ENCODE results near the gene SLC13A3. TPM values are rescaled to one million over a fixed set of nuclear protein-coding genes. Genes with fewer than 3 reads are reported as not detected.

SLC13A3 gene
- total RNA-seq, 4 donors from 2014 or later: 0.20 to 2.8 (median 1.1) TPM

GRCh38 chr20:46599227-46599987 is 51.9 kb downstream of the SLC13A3 start:
- Histone ChIP-seq H3K27ac (no peak overlapping the region), H3K27me3 (no peaks in the 10 kb centered on the region), H3K9me3 (no peaks in the 10 kb centered on the region), H3K4me3 (no peak overlapping the region), H3K4me1 (no peaks in the 10 kb centered on the region), H3K36me3 (no peaks in the 10 kb centered on the region)
- in situ Hi-C loops (cut with MboI; ENCODE audit: low sequenced_read_pairs in 4 of 4): no loop called here
- intact Hi-C loops (cut with DNase I; ENCODE audit: low total_unique reads): no loop called here
- ATAC-seq (no peak), DNase-seq (no peak)
- TF ChIP-seq, protein P1, sequence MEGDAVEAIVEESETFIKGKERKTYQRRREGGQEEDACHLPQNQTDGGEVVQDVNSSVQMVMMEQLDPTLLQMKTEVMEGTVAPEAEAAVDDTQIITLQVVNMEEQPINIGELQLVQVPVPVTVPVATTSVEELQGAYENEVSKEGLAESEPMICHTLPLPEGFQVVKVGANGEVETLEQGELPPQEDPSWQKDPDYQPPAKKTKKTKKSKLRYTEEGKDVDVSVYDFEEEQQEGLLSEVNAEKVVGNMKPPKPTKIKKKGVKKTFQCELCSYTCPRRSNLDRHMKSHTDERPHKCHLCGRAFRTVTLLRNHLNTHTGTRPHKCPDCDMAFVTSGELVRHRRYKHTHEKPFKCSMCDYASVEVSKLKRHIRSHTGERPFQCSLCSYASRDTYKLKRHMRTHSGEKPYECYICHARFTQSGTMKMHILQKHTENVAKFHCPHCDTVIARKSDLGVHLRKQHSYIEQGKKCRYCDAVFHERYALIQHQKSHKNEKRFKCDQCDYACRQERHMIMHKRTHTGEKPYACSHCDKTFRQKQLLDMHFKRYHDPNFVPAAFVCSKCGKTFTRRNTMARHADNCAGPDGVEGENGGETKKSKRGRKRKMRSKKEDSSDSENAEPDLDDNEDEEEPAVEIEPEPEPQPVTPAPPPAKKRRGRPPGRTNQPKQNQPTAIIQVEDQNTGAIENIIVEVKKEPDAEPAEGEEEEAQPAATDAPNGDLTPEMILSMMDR (IDR thresholded peaks at IDR 0.05 in 4 of 5, conservative IDR thresholded peaks at IDR 0.05 in 1 of 5): no peak
- TF ChIP-seq POLR2A (IDR thresholded peaks at IDR 0.05): no peak

DNA sequence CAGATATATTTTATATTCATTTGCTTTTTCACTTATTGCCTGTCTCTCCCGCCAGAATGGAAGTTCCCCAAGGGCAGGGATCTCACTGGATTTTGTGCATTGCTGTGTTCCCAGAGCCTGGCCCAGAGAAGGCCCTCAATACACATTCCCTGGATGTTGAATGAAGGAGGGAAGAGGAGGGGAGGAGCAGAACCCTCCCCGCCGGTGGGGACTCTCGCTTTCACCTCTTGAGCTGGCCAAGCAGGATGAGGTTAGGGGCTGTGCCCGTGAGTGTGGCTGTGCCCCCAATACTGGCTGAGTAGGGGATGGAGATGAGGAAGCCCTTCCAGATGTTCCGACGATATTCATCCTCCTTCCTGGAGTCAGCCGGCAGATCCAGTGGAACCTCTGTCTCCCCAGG is 55.3 kb downstream of the SLC13A3 start:
- in situ Hi-C loops (cut with MboI; ENCODE audit: low sequenced_read_pairs in 4 of 4) (no loop called here), intact Hi-C loops (cut with DNase I; ENCODE audit: low total_unique reads) (no loop called here)
- no peak for TF ChIP-seq POLR2A (IDR thresholded peaks at IDR 0.05)
- TF ChIP-seq, protein P1 (IDR thresholded peaks at IDR 0.05 in 4 of 5, conservative IDR thresholded peaks at IDR 0.05 in 1 of 5): no peak
- Histone ChIP-seq H3K36me3 (no peaks in the 10 kb centered on the region), H3K4me1 (no peaks in the 10 kb centered on the region), H3K4me3 (no peak overlapping the region), H3K27me3 (no peaks in the 10 kb centered on the region), H3K9me3 (no peaks in the 10 kb centered on the region), H3K27ac (no peak overlapping the region)
- no peak for DNase-seq
- ATAC-seq: no peak

DNA sequence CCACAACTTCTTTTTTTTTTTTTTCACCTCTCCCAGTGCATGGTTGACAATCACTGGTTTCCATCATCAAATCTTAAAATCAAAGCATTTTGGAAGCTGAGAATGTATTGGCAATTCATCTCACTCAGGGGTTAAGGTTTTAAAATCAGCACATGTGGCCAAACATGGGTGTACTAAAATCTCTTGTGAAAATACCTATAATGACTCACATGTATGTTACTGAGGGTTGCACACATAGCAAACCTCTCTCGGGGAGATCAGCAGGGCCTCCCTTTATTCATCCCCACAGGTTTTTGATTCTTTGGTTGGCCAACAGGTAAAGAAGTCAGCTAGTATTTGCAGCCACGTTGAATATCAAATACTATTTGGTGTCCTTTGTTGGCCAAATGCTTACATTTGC is 56.5 kb downstream of the SLC13A3 start:
- intact Hi-C loops (cut with DNase I; ENCODE audit: low total_unique reads): no loop called here
- DNase-seq: no peak

DNA sequence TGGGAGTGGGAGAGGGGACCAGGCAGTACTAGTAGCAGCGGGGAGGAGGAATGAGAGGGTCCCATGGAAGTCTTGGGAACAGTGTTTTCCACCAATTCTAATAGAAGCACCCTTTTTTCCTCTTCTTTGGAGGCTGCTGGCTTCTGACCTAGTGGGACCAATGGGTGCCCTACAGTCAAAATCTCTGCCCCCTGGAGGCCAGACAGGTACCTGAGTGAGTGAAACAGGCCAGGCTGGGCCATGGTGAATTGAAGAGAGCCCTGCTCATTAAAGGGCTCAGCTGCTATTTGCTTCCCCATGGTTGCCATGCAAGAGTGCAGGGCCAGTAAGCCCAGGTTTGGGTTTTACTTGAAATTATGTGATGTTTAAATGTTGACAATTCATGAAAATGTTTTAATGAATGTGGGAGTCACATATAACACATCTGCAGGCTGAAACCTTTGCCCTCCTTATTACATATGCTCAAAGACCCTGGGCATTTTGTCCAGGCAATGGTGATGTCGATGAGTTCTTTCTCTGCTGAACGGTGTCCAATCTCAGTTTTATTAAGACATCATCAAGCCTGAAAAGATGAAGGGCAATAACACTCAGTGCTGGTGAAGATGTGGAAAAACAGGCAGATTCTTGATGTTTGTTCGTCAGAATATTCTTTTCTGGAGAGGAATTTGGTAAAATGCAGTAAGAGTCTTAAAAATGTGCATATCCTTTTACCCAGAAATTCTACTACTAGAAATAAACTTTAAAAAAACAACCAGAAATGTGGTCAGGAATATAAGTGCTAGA is 58.5 kb downstream of the SLC13A3 start:
- Histone ChIP-seq H3K9me3 (no peaks in the 10 kb centered on the region), H3K4me1 (no peaks in the 10 kb centered on the region), H3K27ac (no peak overlapping the region), H3K4me3 (no peak overlapping the region), H3K36me3 (no peaks in the 10 kb centered on the region), H3K27me3 (no peaks in the 10 kb centered on the region)
- DNase-seq: no peak
- TF ChIP-seq, protein P1 (IDR thresholded peaks at IDR 0.05 in 4 of 5, conservative IDR thresholded peaks at IDR 0.05 in 1 of 5): no peak
- no peak for TF ChIP-seq POLR2A (IDR thresholded peaks at IDR 0.05)
- intact Hi-C loops (cut with DNase I; ENCODE audit: low total_unique reads) (no loop called here), in situ Hi-C loops (cut with MboI; ENCODE audit: low sequenced_read_pairs in 4 of 4) (no loop called here)
- no peak for ATAC-seq

More for the DNA sequence above, 56.5 kb downstream of the SLC13A3 start:
- ATAC-seq: no peak
- Histone ChIP-seq H3K36me3 (no peaks in the 10 kb centered on the region), H3K27ac (no peak overlapping the region), H3K9me3 (no peaks in the 10 kb centered on the region), H3K27me3 (no peaks in the 10 kb centered on the region), H3K4me1 (no peaks in the 10 kb centered on the region), H3K4me3 (no peak overlapping the region)
- TF ChIP-seq, protein P1 (IDR thresholded peaks at IDR 0.05 in 4 of 5, conservative IDR thresholded peaks at IDR 0.05 in 1 of 5): no peak
- no peak for TF ChIP-seq POLR2A (IDR thresholded peaks at IDR 0.05)
- in situ Hi-C loops (cut with MboI; ENCODE audit: low sequenced_read_pairs in 4 of 4): no loop called here

Data from gastrocnemius medialis (tissue), 4 donors.